HL-60/S4 treated with phorbol 12-myristate 13-acetate at 8.2 ng/mL for 4 days and 3 days (cell line): ENCODE data around the gene NFIA.
"Not testable (repeated sequence)": the region's sequence is repeated elsewhere in the genome, so short reads cannot be mapped to it uniquely, and the experiment has no call there.

Experiments
- in situ Hi-C: fragments of 300-500 bp; cut with MboI; formaldehyde crosslinking; loops from 2 replicates; pipeline ENCODE4 v1.15.0; 2022; ENCODE audit warnings: low sequenced_read_pairs

Gene NFIA

DNA sequence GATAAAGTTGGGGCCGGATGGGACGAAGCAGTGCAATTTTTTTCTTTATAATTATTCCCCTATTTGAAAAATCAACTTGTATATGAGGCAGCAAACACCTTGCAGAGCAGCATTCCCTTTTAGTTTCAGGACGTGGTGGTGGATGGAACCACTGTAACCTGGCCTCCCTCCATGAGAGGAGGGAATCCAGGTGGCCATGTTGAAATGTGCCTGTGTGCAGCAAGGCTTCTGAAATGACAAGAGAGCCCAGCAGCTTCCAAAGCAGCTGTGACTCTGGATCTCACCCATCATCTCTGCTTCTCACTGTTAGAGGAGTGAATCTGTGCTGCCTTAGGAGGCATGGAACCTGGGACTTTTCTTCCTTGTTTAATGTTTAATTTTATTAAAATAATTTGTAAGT is 42.3 kb downstream of the NFIA start:
- in situ Hi-C loops = no loop called here

DNA sequence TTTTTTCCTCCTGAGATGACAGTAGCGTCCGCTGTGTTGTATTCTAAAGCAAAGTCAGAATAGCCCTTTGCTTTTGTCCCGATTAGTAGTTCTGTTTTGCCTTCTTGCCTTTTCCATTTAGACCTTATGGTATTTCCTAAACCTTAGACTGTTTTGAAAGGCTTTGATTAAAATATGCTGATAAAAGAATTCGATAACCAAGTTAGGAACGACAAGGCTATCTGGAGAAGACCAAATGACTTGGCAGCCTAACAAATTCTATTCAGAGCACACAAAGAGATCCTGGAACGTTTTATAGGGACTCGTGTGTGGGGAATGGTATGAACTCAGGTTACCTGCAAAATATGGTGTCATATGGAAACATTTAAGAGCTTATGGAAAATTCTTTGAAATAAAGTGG is 42.9 kb downstream of the NFIA start:
- in situ Hi-C loops = no loop called here

DNA sequence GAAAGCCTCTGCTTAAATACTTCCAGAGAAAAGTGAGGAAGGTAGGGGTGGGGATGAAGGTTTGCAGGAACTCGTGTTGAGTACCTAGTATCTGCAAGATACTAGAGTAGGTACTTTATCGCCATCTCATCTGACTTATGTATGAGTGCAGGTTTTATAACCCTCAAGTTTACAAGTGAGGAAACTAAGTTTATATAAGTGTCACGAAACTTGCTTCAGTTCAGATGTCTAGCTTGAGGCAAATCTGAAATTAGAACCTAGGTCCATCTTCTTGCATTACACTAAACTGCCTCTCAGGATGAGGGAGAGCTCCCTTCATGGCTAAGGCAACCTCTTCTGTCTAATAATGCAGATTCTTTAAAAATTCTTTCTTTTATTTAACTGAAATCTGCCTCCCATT is 43.5 kb downstream of the NFIA start:
- in situ Hi-C loops = no loop called here

GRCh38 chr1:61126843-61127242 is 44.5 kb downstream of the NFIA start:
- in situ Hi-C loops = not testable (repeated sequence)

- in situ Hi-C loops = no loop called here
Observed at GRCh38 chr1:61130338-61131000, 48.1 kb downstream of the NFIA start.

DNA sequence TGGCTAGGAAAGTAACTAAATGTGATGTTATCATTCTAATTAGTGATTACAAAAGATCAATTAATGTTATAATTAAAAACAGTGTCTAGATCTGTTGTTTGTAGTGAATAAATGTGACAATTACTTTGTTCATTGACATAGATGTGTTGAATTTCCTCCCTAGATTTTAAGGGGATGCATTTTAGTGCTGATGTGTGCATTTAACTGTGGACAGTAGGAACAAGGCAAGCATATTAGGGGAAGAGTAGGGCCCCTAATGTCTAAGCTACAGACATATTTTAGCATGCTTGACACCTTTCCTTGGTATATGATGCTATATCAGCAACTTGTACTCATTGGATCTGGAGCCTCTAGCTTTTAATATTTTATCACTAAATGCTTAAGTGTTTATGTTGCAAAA is 48.9 kb downstream of the NFIA start:
- in situ Hi-C loops = no loop called here

DNA sequence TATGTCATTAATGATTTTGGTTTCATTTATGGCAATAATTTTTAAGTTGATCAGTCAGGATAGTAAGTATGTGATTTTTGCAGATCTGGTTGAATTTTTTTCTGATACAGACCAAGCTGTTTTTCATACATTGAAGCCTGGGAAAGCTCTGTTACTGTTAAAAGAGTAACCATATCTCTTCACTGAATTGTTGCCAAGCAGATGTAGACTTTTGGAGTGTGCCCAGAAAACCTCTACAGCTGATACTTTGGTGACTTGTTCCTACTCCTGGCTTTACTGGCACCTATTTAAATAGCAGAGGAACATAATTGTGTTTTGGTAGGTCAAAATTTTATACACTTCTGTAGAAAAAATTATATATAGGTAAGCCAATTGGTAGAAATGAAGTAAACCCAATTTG is 49.4 kb downstream of the NFIA start:
- in situ Hi-C loops = no loop called here

DNA sequence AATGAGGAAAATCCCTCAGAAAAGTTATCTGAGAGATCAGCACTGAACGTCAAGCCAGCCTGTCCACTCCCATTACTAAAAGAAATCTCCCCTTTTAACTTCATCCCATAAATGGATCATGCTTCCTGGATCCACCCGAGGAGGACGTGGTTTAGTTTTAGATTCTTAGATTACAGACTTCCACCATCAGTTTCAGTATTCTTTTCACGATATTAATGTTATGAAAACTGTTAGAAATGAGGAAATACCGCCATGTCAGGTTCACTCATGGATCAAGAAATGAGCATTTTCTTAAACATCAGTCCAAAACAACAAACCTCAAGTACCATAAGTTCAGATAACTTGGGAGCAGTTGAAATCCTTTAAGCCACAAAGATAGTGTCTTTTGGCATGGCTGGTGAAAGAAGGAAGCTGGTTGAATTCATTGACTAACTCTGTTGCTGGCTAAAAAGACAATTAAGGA is 49.8 kb downstream of the NFIA start:
- in situ Hi-C loops = no loop called here

DNA sequence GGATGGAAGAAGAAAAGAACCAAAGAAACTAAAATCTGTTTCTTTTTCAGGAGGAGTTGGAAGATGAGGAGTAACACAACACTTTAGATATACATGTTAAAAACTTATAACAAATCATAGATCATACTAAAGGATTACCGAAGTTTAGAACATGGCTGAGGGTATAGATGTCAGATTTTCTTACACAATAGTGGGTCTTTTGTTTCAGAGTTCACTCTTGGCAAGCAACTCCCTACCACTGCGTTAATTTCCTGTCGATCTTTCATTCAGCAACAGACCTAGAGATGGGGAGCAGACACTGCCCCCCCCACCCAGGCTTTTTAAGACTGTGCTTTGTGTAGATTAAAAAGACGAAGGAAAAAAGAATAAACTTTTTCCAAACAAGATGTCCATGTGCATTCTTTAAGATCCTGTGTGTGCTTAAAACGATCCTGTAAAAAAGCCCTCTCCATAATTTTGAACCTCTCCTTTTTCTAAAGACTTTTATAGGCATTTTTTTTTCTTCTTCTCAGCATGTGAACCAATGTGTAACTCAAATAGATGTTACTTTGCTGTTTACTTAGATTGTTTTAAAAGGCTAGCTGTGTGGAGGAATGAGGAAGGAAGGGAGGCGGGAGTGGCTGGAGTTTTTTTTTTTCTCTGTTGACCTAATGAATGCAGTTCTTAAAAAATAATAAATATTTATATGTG is 50.4 kb downstream of the NFIA start:
- in situ Hi-C loops = no loop called here

- in situ Hi-C loops = no loop called here
Observed at GRCh38 chr1:61133335-61134019, 51.1 kb downstream of the NFIA start.

GRCh38 chr1:61135291-61135690 is 52.9 kb downstream of the NFIA start:
- in situ Hi-C loops = no loop called here

- in situ Hi-C loops = no loop called here
Observed at GRCh38 chr1:61138305-61138704, 55.9 kb downstream of the NFIA start.

DNA sequence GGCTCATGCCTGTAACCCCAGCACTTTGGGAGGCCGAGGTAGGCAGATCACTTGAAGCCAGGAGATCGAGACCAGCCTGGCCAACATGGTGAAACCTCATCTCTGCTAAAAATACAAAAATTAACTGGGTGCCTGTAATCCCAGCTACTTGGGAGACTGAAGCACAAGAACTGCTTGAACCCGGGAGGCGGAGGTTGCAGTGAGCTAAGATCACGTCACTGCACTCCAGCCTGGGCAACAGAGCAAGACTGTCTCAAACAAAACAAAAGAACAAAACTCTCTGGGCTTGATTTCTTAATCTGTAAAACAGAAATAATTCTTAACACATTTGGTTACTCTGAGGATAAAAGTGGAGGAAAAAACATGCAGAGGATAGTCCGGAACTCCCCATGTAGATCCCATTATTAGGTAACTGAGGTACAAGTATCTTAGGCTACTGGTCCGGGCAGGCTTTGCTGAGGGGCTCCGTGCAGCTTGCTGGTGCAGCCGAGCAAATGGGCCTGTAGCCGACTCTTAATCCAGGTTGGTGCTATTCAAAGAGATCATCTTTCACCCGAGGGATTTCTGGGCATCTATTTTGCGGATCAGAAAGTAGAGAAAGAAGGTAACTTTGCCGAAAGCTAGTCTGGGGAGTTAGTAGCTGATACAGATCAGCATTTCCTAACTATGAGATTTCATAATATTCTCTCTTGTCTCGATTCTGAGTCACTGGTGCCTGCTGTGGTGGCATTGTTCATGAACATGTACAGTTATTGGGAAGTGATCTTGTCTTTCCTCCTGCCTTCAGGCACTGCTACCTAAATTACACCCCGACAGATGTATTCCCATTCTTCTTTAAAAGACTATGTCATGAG is 56.8 kb downstream of the NFIA start:
- in situ Hi-C loops = no loop called here

DNA sequence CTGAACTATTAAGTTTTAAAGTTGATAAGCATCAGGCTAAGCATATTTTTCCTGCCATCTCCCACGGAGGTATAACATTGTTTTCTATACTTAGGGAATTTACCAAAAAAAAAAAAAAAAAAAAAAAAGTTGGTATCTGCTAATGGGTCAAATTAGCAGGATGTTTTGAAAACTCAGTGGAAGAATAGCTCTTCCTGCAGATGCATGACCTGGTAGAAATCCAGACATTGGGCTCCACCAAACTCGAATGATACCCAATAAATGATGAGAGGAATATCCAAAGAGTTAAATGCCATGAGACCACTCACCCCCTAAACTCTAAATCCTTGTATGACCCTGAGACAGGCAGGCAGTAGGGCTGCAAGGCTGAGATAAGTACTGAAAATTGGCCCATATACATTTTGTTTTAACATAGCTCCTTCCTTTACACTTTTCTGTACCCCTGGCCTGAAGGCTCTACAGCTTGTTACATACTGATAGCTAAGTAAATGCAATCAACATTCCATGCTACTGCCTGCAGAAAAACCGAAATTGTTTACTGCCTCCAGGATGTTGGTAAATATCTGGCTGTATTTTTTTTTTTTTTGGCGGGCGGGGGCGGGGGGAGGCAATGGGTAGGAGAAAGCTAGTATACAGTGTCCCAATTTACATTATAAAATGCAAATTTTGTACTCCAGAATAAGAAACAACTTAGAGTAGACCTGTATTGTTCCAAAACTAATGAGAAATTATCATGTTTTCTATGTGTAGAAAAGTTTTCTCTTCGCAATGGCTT is 57.6 kb downstream of the NFIA start:
- in situ Hi-C loops = no loop called here

DNA sequence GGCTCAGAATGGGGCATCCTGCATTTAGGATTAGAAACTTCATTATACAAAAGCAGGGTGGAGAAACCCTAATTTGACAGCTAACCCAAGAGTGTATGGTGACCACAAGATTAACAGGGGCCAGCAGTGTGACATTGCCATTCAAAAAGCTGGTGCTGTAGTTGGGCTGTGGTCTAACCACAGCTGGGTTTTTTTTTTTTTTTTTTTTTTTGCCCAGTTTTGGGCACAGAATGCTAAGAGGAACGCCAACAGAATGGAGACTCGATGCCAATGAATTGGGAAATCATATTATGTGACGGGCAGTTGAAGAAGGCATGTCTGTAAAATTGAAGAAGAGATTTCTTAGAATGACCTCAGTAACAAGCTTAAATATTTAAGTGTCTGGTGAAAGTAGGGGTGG is 58.4 kb downstream of the NFIA start:
- in situ Hi-C loops = no loop called here

DNA sequence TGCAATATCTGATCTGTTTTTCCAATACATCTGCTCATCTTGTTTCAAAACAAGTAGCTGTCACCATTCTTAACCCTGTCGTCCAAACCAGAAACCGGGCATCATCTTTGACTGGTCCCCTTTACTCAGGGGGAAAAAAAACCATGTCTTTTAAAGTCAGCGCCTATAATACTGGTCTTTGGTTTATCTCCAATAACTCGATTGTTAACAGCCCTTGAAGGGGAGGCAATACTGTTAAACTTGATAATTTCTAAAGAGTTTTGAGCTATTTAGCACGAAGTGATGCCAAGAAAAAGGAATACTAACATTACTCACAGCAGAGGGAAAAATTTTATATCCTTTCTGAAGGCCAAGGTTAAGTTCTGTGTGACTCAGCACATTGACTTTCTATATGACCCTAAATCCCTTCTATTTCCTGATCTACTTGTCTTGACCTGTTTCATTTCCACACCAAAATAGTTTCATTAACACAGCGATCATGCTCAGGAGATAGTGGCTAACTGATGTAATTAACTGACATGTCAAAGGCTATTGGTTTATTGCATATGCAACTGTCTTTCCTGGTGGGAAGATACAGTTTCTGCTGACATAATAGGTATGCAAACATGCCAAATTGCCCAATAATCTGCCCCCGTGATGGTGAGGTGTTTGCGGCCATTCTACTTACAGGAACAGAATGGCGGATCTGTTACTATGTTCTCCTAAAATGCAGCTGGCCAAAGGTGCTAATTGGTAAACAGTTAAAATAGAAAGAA is 59.1 kb downstream of the NFIA start:
- in situ Hi-C loops = no loop called here

DNA sequence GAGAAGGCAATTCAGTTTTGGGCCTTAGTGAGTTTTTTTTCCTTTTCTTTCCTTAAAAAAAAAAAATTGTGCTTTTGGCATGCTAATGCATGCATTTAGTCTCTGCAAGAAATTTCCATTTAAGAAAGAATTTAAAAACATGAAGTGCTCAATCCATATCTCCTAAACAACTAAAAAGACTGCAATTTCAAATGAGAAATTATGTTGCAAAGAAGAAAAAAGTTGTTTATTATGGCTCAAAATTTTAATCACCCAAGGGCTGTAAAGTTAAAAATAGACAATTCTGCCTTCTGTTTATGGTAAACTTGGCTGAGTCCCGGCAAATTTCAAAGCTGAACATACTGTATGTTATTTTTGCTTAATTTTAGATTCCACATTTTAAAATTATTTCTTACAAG is 59.7 kb downstream of the NFIA start:
- in situ Hi-C loops = no loop called here

DNA sequence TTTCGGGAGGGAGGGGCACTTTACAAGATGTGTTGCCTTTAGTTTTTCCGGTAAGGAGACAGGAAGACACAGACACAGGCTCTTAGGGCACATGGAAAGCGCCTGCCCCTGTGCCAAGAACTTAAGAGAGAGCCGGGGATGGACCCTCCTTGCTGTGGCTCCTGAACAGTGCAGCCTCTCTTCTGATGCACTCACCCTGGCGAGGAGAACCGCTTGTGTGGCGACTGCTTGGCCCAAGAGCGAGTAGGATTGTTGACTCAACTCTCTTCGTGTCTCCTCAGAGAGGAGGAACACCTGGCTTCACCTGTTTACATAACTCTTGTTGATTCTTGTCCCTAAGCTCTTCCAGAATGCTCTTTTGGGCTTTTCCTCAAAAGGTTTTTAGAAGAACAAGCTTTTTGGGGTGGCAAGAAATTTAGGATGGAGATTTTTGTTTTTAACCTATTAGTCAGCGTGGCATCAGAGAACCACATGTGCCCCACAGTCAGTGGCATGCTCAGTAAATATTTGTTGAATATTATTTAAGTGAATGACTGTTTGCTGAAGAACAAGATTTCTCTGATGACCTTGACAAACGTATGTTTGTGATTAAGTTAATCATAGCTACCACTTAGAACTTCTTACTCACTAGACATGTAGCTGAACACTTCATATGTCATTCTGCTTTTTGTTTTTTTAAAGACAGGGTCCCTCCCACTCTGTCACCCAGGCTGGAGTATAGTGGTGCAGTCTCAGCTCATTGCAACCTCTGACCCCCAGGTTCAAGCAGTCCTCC is 60.6 kb downstream of the NFIA start:
- in situ Hi-C loops = no loop called here

- in situ Hi-C loops = no loop called here
Observed at GRCh38 chr1:61143821-61144424, 61.6 kb downstream of the NFIA start.
